GM12874 (cell line): Measurements from ENCODE around the gene RFESD.

Experiments used
- CTCF ChIP-seq: IDR thresholded peaks from 2 replicates; pipeline ENCODE4 v1.5.1; 2011; ENCODE audit warnings: low read depth, mild to moderate bottlenecking, control low read depth, low read length, moderate library complexity; ENCODE audit not compliant: insufficient read depth

RFESD gene

GRCh38 chr5:95668216-95668615 lies 21.6 kb downstream of the RFESD start:
- no peak for TF ChIP-seq CTCF

- TF ChIP-seq CTCF = no peak
These were observed 22.2 kb downstream of the RFESD start for GRCh38 chr5:95668728-95669127.

GRCh38 chr5:95669540-95669939 lies 23.0 kb downstream of the RFESD start:
- TF ChIP-seq CTCF = no peak

- TF ChIP-seq CTCF = no peak
These were observed 23.4 kb downstream of the RFESD start for GRCh38 chr5:95669985-95670384.

- TF ChIP-seq CTCF = no peak
These were observed 24.0 kb downstream of the RFESD start for GRCh38 chr5:95670568-95670967.

GRCh38 chr5:95671826-95672225 lies 25.2 kb downstream of the RFESD start:
- no peak for TF ChIP-seq CTCF

- TF ChIP-seq CTCF = no peak
These were observed 26.1 kb downstream of the RFESD start for GRCh38 chr5:95672641-95673040.

GRCh38 chr5:95673081-95673480 lies 26.5 kb downstream of the RFESD start:
- no peak for TF ChIP-seq CTCF
